ENCODE data around the gene SLC13A2. TPM values are rescaled to one million over a fixed set of nuclear protein-coding genes. Genes with fewer than 3 reads are reported as not detected.
A peak's percentile ranks its signal among the peaks of the same experiment; 100 is the strongest.

SLC13A2 gene
- total RNA-seq, 2 donors from 2014 or later = 24.4 to 26.5 TPM

GRCh38 chr17:28469376-28469775 lies 4.1 kb upstream of the SLC13A2 start:
- DNase-seq = no peak
- intact Hi-C loops (cut with DNase I, micrococcal nuclease) = no loop called here
- no peak for ATAC-seq

- ATAC-seq (no peak), DNase-seq (no peak)
- intact Hi-C loops (cut with DNase I, micrococcal nuclease) = no loop called here
Observed at GRCh38 chr17:28470266-28470913, 3.1 kb upstream of the SLC13A2 start.

- no peak for DNase-seq
- intact Hi-C loops (cut with DNase I, micrococcal nuclease) = no loop called here
- peak; percentile 50 for ATAC-seq
Observed at GRCh38 chr17:28470914-28471366, 2.5 kb upstream of the SLC13A2 start.

- ATAC-seq (no peak), DNase-seq (no peak)
- intact Hi-C loops (cut with DNase I, micrococcal nuclease) = no loop called here
Observed at GRCh38 chr17:28471531-28472342, 1.7 kb upstream of the SLC13A2 start.

GRCh38 chr17:28472871-28473497 lies 460 bp upstream of the SLC13A2 start:
- intact Hi-C loops (cut with DNase I, micrococcal nuclease) = no loop called here
- DNase-seq = no peak

GRCh38 chr17:28474111-28474531 lies 677 bp downstream of the SLC13A2 start:
- intact Hi-C loops (cut with DNase I, micrococcal nuclease) = no loop called here
- ATAC-seq (peak; percentile 24), DNase-seq (no peak)

More at GRCh38 chr17:28472871-28473497, 460 bp upstream of the SLC13A2 start:
- peak; percentile 24 for ATAC-seq

- intact Hi-C loops (cut with DNase I, micrococcal nuclease) = no loop called here
- ATAC-seq (peak; percentile 62), DNase-seq (peak in 1 of 2 donors; percentile 41)
Observed at GRCh38 chr17:28475151-28475900, 1.9 kb downstream of the SLC13A2 start.

GRCh38 chr17:28476076-28476865 lies 2.8 kb downstream of the SLC13A2 start:
- intact Hi-C loops (cut with DNase I, micrococcal nuclease) = no loop called here
- ATAC-seq (no peak), DNase-seq (no peak)

- intact Hi-C loops (cut with DNase I, micrococcal nuclease) = no loop called here
- ATAC-seq (no peak), DNase-seq (no peak)
Observed at GRCh38 chr17:28477928-28478327, 4.5 kb downstream of the SLC13A2 start.

GRCh38 chr17:28478712-28479615 lies 5.5 kb downstream of the SLC13A2 start:
- intact Hi-C loops (cut with DNase I, micrococcal nuclease) = no loop called here
- DNase-seq = no peak
- ATAC-seq = no peak

GRCh38 chr17:28480278-28480677 lies 6.8 kb downstream of the SLC13A2 start:
- ATAC-seq (no peak), DNase-seq (no peak)
- intact Hi-C loops (cut with DNase I, micrococcal nuclease) = no loop called here

- intact Hi-C loops (cut with DNase I, micrococcal nuclease) = no loop called here
- DNase-seq (no peak), ATAC-seq (no peak)
Observed at GRCh38 chr17:28480799-28481571, 7.5 kb downstream of the SLC13A2 start.

GRCh38 chr17:28482551-28483199 lies 9.2 kb downstream of the SLC13A2 start:
- intact Hi-C loops (cut with DNase I, micrococcal nuclease) = no loop called here
- DNase-seq (peak; percentile 86 to 88), ATAC-seq (peak; percentile 84)

- DNase-seq (no peak), ATAC-seq (no peak)
- intact Hi-C loops (cut with DNase I, micrococcal nuclease) = no loop called here
Observed at GRCh38 chr17:28484296-28484695, 10.9 kb downstream of the SLC13A2 start.

GRCh38 chr17:28485049-28485448 lies 11.6 kb downstream of the SLC13A2 start:
- ATAC-seq (no peak), DNase-seq (no peak)
- intact Hi-C loops (cut with DNase I, micrococcal nuclease) = no loop called here

GRCh38 chr17:28487881-28488532 lies 14.6 kb downstream of the SLC13A2 start:
- intact Hi-C loops (cut with DNase I, micrococcal nuclease) = no loop called here
- peak in 1 of 2 donors; percentile 36 for DNase-seq
- peak; percentile 68 for ATAC-seq

Measured in left colon (tissue), 2 donors.